ENCODE results near the gene CD59. TPM values are rescaled to one million over a fixed set of nuclear protein-coding genes. Genes with fewer than 3 reads are reported as not detected.

Gene CD59
- total RNA-seq, 1 experiment from 2014 or later = 170 TPM

GRCh38 chr11:33669598-33670249, 66.5 kb downstream of the CD59 start:
- no peaks in the 10 kb centered on the region for H3K9me2 ChIP-seq (replicated peaks; ENCODE audit: low read length)
- H3K4me2 ChIP-seq (ENCODE audit: low read length) = no peak overlapping the region
- H3K27me3 ChIP-seq (ENCODE audit: low read length) = no peaks in the 10 kb centered on the region
- peaks cover 6% of the 10 kb centered on the region; the same call in 1 of the 2 replicates for H3K4me1 ChIP-seq (ENCODE audit: insufficient read depth, low read length)
- H4K20me1 ChIP-seq (ENCODE audit: low read length) = no peaks in the 10 kb centered on the region
- ChIA-PET POLR2A (ENCODE audit: unreplicated experiment) (no interaction called here), CTCF (no interaction called here)
- TF ChIP-seq EZH2 (IDR thresholded peaks at IDR 0.05; ENCODE audit: low read length, unreplicated experiment) (no peak), EZH2phosphoT487 (IDR thresholded peaks at IDR 0.05; ENCODE audit: borderline replicate concordance, low read length) (no peak)
- TF ChIP-seq, protein P1, sequence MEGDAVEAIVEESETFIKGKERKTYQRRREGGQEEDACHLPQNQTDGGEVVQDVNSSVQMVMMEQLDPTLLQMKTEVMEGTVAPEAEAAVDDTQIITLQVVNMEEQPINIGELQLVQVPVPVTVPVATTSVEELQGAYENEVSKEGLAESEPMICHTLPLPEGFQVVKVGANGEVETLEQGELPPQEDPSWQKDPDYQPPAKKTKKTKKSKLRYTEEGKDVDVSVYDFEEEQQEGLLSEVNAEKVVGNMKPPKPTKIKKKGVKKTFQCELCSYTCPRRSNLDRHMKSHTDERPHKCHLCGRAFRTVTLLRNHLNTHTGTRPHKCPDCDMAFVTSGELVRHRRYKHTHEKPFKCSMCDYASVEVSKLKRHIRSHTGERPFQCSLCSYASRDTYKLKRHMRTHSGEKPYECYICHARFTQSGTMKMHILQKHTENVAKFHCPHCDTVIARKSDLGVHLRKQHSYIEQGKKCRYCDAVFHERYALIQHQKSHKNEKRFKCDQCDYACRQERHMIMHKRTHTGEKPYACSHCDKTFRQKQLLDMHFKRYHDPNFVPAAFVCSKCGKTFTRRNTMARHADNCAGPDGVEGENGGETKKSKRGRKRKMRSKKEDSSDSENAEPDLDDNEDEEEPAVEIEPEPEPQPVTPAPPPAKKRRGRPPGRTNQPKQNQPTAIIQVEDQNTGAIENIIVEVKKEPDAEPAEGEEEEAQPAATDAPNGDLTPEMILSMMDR (conservative IDR thresholded peaks at IDR 0.05; ENCODE audit: low read depth, low read length) = no peak
- no peak overlapping the region for H3K4me3 ChIP-seq (ENCODE audit: low read length)
- H2AFZ ChIP-seq (ENCODE audit: low read length) = no peak overlapping the region
- H3K36me3 ChIP-seq (ENCODE audit: low read depth, low read length) = no peaks in the 10 kb centered on the region
- DNase-seq (no peak), ATAC-seq (no peak)
- no peaks in the 10 kb centered on the region for H3K79me2 ChIP-seq (ENCODE audit: low read length)
- no peak overlapping the region for H3K9ac ChIP-seq (ENCODE audit: low read length)
- BruUV-seq (replicated peaks) = no TSS peak
- no peaks in the 10 kb centered on the region for H3F3A ChIP-seq (ENCODE audit: low read length, unreplicated experiment)
- no peaks in the 10 kb centered on the region for H3K9me3 ChIP-seq (ENCODE audit: low read length)
- intact Hi-C loops (cut with micrococcal nuclease) = no loop called here
- H3K27ac ChIP-seq (ENCODE audit: low read length) = no peak overlapping the region

DNA sequence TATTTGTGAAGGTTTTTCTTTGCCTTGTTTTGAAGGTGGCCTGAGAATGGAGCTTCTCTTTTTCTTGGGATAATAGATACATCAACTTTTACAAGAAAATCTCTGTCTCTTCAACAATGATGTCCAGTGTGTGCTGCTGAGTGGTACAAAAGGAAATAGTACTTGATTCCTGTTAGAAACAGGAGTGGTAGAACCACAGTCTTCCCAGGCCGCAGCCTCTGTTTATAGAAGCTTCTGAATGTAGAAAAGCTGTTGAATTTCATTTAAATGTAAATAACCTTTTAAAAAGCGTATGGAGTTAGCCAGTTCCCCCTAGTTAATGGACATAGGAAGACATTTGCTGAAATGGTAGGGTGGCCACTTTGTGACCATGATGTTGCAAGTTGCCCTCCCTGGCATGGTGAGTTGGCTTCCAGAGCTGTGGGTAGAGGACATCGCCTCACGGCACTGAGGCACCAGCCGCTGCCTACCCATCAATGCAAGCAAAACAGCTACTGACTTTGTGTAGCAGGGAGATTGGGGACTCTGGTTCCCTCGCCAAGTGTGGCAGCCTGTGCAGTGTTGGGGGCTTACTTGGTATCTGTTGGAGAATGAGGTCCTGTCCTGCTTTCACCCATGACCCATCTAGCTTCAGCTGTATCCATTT, 67.1 kb downstream of the CD59 start:
- Histone ChIP-seq H3K9me3 (ENCODE audit: low read length) (no peaks in the 10 kb centered on the region), H3K27ac (ENCODE audit: low read length) (no peak overlapping the region), H3K4me2 (ENCODE audit: low read length) (no peak overlapping the region), H3K79me2 (ENCODE audit: low read length) (no peaks in the 10 kb centered on the region), H3K27me3 (ENCODE audit: low read length) (no peaks in the 10 kb centered on the region), H3K4me3 (ENCODE audit: low read length) (no peak overlapping the region), H3F3A (ENCODE audit: low read length, unreplicated experiment) (no peaks in the 10 kb centered on the region), H3K36me3 (ENCODE audit: low read depth, low read length) (no peaks in the 10 kb centered on the region), H3K9me2 (replicated peaks; ENCODE audit: low read length) (no peaks in the 10 kb centered on the region), H4K20me1 (ENCODE audit: low read length) (no peaks in the 10 kb centered on the region), H2AFZ (ENCODE audit: low read length) (no peak overlapping the region), H3K4me1 (ENCODE audit: insufficient read depth, low read length) (peaks cover 6% of the 10 kb centered on the region; the same call in 1 of the 2 replicates), H3K9ac (ENCODE audit: low read length) (no peak overlapping the region)
- intact Hi-C loops (cut with micrococcal nuclease) = no loop called here
- BruUV-seq (replicated peaks) = no TSS peak
- TF ChIP-seq, protein P1 (conservative IDR thresholded peaks at IDR 0.05; ENCODE audit: low read depth, low read length) = no peak
- TF ChIP-seq EZH2 (IDR thresholded peaks at IDR 0.05; ENCODE audit: low read length, unreplicated experiment) = no peak
- no peak for TF ChIP-seq EZH2phosphoT487 (IDR thresholded peaks at IDR 0.05; ENCODE audit: borderline replicate concordance, low read length)
- DNase-seq (no peak), ATAC-seq (no peak)
- ChIA-PET CTCF (no interaction called here), POLR2A (ENCODE audit: unreplicated experiment) (no interaction called here)

- intact Hi-C loops (cut with micrococcal nuclease) = no loop called here
- ATAC-seq (no peak), DNase-seq (no peak)
- Histone ChIP-seq H3K4me3 (ENCODE audit: low read length) (no peak overlapping the region), H3K27me3 (ENCODE audit: low read length) (no peaks in the 10 kb centered on the region), H3K27ac (ENCODE audit: low read length) (no peak overlapping the region), H2AFZ (ENCODE audit: low read length) (no peak overlapping the region), H4K20me1 (ENCODE audit: low read length) (no peaks in the 10 kb centered on the region), H3K9me2 (replicated peaks; ENCODE audit: low read length) (no peaks in the 10 kb centered on the region), H3F3A (ENCODE audit: low read length, unreplicated experiment) (no peaks in the 10 kb centered on the region), H3K4me2 (ENCODE audit: low read length) (no peak overlapping the region), H3K9ac (ENCODE audit: low read length) (no peak overlapping the region), H3K9me3 (ENCODE audit: low read length) (no peaks in the 10 kb centered on the region), H3K4me1 (ENCODE audit: insufficient read depth, low read length) (peaks cover 6% of the 10 kb centered on the region; the same call in 1 of the 2 replicates), H3K36me3 (ENCODE audit: low read depth, low read length) (no peaks in the 10 kb centered on the region), H3K79me2 (ENCODE audit: low read length) (no peaks in the 10 kb centered on the region)
- ChIA-PET CTCF (no interaction called here), POLR2A (ENCODE audit: unreplicated experiment) (no interaction called here)
- BruUV-seq (replicated peaks) = no TSS peak
- TF ChIP-seq EZH2 (IDR thresholded peaks at IDR 0.05; ENCODE audit: low read length, unreplicated experiment) = no peak
- TF ChIP-seq EZH2phosphoT487 (IDR thresholded peaks at IDR 0.05; ENCODE audit: borderline replicate concordance, low read length) = no peak
- TF ChIP-seq, protein P1 (conservative IDR thresholded peaks at IDR 0.05; ENCODE audit: low read depth, low read length) = no peak
These were observed 67.8 kb downstream of the CD59 start for GRCh38 chr11:33668468-33668825.

Measured in PC-3 (cell line).